ENCODE results near the gene PLSCR3.

The PLSCR3 gene

DNA sequence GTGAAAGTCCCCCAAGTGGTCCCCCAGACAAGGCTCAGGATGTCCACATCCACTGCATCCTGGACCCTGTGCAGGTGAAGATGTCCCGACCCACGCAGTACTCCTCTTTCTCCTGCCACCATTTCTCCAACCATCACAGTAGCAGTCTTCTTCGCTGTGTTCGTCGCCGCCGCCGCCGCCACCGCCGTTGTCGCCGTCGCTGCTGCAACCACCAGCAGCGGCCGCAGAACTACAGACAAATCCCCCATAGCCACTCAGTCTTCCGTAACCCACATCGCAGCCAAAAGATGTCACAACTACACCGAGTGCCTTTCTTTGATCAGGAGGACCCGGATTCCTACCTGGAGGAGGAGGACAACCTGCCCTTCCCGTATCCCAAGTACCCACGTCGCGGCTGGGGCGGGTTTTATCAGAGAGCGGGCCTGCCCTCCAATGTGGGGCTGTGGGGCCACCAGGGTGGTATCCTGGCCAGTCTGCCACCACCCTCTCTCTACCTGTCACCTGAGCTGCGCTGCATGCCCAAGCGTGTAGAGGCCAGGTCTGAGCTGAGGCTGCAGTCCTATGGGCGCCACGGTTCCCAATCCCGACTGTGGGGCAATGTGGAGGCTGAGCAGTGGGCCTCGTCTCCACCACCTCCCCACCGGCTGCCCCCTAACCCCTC lies 32.0 kb upstream of the PLSCR3 start:
- DNase-seq = no peak

DNA sequence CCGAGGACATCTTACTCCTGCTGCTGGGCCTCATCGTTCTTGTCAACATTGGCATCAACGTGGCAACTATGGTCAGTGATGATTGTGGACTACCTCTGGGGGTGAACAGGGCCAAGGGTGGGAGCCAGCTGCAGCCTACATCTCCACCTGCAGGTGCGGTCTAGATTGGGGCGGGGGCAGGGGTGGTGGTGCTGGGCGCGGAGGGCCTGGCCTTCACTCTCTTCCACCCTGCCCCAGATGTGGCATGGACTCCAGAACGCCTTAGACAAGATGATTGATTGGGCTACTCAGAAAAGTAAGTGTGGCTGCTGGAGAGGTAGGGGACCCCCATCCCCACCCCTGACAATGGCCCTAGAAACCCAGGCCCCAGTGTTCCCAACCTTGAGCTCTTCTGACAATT lies 31.4 kb upstream of the PLSCR3 start:
- no peak for DNase-seq

DNA sequence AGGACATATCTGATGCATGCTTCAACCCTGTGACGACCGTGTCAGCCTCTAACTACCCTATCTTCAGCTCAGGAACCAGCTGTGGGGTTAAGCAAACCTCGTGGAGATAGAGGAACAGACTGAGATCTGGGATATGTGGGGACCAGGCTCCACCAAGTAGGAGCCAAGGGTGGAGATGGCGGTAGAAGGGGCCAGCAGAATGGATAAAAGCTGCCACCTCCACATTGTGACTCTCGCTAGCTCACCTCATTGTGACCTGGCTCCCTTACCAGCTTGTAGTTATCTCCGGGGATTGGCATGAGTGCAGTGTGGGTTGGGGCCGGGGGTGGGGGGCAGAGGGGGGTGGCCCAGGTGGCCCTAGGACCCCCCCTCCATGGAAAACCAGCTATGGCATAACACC lies 31.0 kb upstream of the PLSCR3 start, which contains the start of gene SPEM2:
Gene SPEM2 (plus strand): TSS at position 301 of the 400 bp plus-strand sequence. CDS start 73 bp downstream, at position 374.
- no peak for DNase-seq

DNA sequence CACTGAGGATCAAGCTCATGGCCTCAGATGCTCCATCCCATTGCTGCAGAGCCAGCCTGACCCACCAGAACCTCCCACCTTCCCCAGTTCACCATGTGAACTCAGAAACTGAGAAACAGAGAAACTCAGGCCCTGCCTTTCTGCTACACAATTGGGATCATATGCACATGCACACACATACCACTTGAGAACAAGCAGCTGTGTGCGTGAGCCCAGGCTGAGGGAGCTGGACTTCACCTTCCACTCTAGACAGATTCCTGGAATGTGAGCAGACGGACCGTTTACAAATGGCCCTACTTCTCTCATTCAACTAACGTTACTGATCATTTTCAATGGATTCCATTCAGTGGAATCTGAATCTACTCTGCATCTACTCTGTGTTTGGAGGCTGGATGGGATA lies 29.4 kb upstream of the PLSCR3 start:
- DNase-seq = no peak

DNA sequence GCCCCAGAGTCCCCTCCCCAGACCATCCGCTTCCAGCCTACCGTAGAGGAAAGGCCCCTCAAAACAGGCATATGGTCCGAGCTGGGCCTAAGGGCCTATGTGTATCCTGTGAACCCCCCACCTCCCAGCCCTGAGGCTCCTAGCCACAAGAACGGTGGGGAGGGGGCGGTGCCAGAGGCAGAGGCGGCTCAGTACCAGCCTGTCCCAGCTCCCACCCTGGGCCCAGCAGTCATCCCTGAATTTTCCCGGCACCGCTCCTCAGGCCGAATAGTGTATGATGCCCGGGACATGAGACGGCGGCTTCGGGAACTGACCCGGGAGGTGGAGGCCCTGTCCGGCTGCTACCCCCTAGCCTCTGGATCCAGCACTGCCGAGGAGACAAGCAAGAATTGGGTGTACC lies 26.9 kb upstream of the PLSCR3 start:
- DNase-seq = no peak

DNA sequence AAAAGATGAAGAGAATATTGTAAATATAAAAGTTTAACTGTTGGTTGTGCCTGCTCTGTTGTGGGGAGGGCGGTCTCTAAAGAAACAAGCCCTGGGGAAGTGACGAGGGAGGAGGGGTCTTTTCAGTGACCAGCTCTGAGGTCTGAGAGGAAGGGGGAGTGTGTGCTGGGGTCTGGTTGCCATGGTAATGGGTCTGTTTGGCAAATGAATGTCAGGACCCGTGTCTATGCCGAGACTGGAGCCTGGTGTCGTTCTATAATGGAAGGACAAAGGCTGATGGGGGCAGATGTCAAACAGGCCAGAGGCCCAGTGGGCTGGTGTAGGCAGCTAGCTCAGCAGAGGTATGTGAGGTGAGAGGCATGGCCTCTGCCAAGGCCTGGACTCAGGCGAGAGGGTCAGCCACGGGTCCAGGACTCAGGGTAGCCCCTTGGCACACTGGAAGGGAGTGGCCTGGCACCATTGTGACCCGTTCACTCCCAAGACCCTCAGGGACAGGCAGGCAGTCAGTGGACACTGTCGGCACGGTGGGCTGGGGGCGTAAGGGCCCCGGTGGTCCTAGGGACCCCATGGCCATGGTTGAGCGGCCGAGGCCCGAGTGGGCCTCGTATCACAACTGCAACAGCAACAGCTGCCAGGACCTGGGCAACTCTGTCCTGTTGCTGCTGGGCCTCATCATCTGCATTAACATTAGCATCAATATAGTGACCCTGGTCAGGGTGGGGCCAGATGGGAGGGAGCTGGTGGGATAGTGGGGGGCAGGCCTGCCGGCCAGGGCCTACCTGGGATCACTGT lies 25.7 kb upstream of the PLSCR3 start, which contains the start of gene SPEM1:
Gene SPEM1 (plus strand): TSS at position 506 of the 792 bp plus-strand sequence. CDS start 61 bp downstream, at position 567.
- no peak for DNase-seq

DNA sequence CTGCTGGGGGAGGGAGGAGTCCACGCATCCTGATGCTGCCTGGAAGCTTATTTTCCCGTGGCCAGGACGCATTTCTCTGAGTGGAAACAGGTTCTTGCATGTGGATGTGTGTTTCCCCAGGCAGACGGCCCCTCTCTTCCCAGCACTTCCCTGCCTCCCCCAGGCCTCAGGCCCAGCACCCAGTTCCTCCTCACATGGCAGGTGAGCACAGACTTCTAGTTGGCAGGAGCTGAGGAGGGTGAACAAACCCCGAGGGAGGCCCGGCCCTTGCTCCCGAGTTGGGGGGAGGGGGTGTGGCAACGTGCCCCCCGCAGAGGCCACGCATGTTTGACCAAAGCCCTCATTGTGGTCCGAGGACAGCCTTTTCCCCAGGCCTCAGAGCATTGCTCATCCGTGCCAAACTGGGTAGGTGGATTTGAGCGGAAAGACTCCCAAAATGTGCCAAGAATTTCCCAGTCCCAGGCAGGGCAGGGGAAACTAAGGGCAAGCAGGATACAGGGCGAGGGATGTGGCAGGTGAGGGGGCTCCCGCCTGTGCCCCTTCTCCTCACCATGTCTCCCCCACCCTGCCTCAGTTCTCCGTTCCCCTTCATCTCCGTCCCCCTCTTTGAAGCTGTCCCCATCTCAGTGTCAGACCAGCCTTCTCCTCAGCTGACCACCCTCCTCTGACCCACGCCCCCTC lies 24.3 kb upstream of the PLSCR3 start:
- no peak for DNase-seq

DNA sequence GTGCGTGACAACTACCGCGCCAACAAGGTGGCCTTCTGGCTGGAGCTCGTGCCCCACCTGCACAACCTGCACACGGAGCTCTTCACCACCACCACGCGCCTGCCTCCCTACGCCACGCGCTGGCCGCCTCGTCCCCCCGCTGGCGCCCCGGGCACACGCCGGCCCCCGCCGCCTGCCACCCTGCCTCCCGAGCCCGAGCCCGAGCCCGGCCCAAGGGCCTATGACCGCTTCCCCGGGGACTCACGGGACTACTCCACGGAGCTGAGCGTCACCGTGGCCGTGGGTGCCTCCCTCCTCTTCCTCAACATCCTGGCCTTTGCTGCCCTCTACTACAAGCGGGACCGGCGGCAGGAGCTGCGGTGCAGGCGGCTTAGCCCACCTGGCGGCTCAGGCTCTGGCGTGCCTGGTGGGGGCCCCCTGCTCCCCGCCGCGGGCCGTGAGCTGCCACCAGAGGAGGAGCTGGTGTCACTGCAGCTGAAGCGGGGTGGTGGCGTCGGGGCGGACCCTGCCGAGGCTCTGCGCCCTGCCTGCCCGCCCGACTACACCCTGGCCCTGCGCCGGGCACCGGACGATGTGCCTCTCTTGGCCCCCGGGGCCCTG lies 22.8 kb upstream of the PLSCR3 start:
- no peak for DNase-seq

DNA sequence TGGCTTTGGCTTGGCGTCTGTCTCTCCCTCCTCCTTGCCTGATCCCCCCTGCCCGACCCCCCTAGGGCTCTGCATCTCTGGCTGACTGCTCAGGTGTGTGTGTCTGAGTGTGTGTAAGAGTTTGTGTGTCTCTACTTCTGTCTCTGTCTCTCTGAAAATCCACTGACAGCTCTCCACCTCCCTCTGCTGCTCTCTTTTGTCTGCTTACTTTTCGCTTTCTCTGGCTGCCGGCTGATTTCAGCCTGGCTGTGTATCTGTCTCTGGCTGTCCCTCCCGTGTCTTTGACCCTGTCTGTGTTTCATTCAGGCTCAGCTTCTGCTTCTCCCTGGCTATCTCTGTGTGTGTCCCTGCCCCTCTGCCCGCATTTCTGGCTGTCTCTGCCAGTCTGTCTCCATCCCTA lies 22.0 kb upstream of the PLSCR3 start:
- no peak for DNase-seq

DNA sequence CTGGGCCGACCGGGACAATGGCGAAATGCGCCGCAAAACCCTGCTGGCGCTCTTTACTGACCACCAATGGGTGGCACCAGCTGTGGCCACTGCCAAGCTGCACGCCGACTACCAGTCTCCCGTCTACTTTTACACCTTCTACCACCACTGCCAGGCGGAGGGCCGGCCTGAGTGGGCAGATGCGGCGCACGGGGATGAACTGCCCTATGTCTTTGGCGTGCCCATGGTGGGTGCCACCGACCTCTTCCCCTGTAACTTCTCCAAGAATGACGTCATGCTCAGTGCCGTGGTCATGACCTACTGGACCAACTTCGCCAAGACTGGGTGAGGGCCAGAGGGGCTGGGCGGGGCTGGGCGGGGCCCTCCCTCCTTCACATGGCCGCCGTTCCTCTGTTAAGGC lies 21.5 kb upstream of the PLSCR3 start:
- DNase-seq = no peak

DNA sequence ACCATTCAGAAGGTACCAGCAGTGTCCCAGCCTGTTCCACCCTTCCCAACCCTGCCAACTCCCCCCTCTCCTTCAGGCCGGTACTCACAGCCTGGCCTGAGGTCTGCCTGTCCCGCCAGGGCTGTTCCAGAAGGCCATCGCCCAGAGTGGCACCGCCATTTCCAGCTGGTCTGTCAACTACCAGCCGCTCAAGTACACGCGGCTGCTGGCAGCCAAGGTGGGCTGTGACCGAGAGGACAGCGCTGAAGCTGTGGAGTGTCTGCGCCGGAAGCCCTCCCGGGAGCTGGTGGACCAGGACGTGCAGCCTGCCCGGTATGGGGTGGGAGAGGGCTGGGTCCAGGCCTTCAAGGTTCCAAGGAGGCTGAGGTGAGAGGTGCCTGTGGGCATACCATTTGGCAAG lies 20.5 kb upstream of the PLSCR3 start:
- no peak for DNase-seq

DNA sequence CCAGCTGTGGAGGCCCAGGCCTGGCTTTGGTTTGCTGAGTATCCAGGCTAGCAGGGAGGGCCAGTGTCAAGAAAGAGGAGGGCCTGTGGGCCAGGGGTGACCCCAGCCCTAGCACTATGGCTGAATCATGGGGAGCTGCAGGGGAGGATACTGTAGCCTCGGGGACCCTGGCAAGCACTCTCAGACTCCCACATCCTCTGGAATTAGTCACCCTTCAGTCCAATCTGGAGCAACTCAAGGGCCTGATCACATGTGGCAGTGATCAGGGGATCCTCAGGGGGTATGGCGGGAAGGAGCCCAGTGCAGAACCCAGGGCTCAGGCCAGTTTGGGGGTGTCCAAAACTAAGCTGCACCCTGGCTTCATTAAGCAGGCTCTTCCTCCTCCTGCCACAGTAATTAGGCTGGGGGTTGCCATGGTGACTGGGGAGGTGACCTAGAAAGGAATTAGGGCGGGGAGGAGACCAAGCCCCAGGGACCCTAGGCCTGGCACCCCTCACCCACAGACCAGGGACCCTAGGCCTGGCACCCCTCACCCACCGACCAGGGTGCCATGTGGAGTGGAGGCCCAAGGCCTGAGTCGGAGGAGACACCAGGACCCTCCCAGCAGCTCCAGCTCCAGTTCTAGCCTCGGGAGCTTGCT lies 19.1 kb upstream of the PLSCR3 start:
- no peak for DNase-seq

DNA sequence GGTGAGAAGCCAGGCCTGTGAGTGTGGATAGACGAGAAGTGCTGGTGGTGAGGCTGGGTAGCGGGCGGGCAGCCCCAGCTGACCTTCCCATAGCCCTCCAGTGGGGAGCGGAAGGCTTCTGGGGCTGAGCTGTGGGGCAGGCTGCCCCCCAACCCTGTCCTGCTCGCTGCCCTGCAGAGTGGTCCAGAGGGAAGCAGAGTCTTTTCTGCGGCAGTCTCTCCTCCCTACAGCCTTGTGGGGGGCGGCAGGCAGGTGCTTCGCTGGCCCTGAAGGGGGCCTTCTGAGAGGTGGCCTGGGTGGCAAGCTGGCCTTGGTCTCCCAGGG lies 17.1 kb upstream of the PLSCR3 start:
- DNase-seq = no peak

DNA sequence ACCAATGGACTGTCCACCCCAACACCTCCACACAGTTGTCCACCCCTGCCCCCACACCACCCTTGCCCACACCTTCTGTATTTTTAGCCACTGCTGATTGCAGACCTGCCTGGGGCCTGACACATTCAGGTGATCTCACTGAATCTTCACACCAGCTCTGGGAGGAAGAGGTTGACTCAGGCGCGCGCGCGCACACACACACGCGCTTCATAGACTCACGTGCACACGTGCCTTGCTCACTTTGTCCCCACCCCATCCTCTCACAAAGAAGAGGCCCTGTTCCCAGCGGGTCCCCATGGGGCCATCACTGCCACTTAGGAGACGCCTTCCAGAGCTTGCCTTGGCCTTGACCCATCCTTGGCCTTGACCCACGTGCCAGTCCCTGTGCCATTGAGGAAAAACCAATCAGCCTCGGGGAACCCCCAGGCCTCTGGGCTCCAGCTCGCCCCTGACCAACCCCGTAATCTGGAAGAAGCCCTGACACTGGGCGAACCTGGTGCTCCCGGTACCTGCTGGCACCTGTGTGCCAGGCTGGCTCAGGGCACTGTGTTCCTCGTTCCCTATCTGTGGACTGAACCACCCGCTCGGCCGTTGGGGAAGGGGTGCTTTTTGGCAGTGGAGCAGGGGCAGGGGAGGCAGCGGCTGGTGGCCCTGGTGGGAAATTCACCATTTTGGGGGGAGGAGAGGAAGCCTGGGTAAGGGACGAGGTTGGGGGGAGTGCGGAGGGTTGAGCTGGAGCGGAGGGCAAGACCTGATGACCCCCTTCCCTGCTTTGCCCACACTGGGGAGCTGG lies 16.5 kb upstream of the PLSCR3 start:
- DNase-seq = no peak

DNA sequence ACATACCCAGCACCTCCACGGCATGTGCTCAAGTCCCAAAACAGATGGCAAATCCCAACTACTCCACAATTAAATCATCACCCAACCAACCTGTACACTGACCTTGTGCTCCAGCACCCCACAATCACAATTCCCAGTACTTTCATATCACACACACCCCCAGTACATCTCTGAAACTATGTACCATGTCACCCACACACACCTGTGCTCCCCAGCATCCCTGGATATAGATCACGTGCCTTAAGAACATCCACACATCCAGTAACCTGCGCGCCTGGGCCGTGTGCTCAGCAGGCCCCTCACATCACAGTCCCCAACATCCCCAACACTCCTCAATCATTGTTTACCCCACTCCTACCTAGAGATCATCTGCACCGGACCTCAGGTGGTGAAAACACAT lies 15.4 kb upstream of the PLSCR3 start:
- DNase-seq = no peak

DNA sequence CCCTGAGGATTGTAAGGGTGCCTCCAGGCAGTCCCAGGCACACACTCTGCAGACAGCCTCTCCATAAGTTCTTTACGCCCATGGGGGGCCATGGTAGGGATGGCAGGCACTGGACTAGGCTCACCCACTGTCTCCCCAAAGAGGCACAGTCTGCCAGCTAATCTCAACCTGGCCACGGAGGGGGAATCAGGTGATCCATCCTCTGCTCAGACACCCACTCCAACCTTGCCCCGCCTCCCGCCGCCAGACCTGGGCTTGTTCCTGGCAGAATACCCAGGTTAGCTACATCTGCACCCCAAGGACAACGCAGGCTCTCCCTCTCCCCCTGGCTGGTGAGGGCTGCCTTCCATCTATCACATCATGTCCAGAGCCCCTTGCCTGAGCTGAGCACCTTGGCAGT lies 14.5 kb upstream of the PLSCR3 start:
- no peak for DNase-seq

DNA sequence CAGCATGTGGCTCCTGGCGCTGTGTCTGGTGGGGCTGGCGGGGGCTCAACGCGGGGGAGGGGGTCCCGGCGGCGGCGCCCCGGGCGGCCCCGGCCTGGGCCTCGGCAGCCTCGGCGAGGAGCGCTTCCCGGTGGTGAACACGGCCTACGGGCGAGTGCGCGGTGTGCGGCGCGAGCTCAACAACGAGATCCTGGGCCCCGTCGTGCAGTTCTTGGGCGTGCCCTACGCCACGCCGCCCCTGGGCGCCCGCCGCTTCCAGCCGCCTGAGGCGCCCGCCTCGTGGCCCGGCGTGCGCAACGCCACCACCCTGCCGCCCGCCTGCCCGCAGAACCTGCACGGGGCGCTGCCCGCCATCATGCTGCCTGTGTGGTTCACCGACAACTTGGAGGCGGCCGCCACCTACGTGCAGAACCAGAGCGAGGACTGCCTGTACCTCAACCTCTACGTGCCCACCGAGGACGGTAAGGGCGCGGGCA lies 14.0 kb upstream of the PLSCR3 start:
- peak; percentile 35 for DNase-seq

DNA sequence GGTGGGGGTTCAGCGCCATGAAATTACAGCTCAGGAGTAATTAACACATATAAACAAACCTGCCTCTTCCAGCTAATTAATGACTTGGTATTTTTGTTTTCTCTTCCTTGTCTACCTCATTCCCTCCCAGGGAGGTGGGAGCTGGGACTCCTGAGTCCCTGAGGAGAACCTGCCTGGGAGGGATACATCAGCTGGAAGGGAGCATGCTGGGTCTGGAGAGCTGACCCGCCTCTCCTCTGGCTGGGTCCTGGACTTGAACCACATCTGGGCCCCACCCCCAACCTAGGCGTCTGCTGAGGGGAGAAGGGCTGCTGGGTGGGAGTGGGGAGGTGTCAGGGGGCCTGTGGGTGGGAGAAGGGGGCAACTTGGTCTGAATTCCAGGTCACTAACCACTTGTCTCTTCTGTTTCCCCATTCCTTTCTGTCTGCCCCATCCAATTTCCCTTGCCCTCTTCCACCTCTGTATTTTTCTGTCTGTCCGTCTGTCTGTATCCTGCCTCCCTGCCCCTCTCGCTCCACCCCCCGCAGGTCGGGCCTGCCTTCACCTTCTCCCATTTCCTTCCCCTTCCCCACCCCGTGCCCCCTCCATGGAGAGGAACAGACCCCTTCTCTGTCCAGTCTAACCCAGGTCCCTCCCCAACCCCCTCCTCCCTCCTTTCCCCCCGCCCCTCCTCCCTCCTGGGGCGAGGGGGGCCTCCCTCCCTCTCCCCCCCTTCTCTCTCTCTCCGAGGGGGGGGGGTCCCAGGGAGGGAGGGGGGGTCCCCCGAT lies 13.3 kb upstream of the PLSCR3 start, which contains the start of gene NLGN2:
Gene NLGN2 (plus strand): TSS at position 361 of the 767 bp plus-strand sequence. CDS start 411 bp downstream, outside the sequence.
- no peak for DNase-seq

DNA sequence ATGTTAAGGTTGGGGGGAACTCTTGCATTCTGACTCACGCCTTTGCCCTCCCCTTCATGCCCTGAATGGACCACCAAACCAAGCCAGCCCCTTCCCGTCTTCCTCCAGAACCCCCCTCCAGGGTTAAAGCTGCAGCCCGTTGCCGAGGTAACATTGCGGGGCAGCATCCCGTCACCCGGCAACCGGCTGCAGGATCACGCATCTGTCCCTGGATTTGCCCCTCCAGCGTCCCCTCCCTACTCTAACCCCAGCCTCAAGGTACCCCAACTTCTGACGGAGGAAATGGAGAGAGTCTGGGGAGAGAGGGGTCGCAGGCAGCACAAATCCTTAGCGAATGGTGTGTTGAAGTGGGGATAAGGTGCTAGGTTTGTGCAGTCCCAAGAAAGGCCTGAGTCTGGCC lies 12.8 kb upstream of the PLSCR3 start:
- no peak for DNase-seq

DNA sequence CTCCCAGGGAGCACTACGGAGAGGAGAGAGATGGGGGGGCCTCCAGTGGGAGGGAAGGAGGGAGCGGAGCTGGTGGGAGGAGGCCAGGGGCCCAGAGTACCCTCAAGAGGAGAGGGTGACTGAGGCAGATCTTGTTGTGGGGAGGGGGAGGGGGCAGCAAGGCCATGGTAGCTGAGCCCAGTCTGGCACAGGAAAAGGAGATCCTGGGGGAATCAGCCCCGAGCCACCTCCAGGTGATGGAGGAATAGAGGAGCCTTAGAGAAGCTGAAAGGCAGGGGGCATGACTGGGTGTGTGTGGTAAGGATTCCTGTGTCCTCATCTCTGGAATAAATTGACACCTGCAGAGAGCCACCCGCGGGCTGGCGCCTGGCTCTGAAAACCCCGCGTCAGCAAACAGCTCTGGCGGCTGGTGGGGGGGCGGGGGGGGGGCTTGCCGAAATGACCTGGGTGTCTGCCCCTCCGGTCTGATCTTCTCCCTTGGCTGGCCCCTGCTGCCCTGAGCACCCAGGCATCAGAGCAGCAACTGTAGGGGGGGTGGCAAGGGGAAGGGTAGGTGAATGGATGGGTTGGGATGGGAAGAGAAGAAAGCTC lies 12.0 kb upstream of the PLSCR3 start:
- DNase-seq = no peak
